AG08395 (cell line): ENCODE results near the gene YWHAB.

Experiments used
- DNase-seq: peaks from one replicate; pipeline ENCODE4 v3.0.0; 2012; ENCODE audit warnings: mixed read lengths, low spot score

Gene YWHAB

GRCh38 chr20:44952731-44953130, 67.2 kb downstream of the YWHAB start:
- no peak for DNase-seq

GRCh38 chr20:44954211-44954610, 68.7 kb downstream of the YWHAB start:
- DNase-seq = no peak

DNA sequence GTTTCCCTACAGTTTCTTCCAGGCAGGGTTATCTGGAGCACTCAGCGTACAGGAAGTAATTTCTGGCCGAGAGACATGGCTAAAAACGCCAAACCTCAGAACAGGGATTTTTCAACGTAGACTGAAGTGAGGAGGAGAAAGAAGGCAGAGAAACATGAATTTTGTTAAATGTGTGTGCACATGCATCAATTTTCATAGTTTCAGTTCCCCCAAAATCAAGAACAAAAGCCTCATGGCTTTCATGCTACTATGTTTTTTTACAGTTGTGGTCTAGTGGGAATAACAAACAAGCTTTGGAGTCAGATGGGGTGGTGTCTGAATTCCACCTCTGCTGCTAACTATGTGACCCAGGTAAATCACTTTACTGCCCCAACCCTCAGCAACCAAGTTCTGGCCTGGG, 69.8 kb downstream of the YWHAB start:
- DNase-seq = no peak

- DNase-seq = no peak
Observed at GRCh38 chr20:44956410-44956809, 70.9 kb downstream of the YWHAB start.
